ENCODE data around the gene DHRS7.

DHRS7 gene

DNA sequence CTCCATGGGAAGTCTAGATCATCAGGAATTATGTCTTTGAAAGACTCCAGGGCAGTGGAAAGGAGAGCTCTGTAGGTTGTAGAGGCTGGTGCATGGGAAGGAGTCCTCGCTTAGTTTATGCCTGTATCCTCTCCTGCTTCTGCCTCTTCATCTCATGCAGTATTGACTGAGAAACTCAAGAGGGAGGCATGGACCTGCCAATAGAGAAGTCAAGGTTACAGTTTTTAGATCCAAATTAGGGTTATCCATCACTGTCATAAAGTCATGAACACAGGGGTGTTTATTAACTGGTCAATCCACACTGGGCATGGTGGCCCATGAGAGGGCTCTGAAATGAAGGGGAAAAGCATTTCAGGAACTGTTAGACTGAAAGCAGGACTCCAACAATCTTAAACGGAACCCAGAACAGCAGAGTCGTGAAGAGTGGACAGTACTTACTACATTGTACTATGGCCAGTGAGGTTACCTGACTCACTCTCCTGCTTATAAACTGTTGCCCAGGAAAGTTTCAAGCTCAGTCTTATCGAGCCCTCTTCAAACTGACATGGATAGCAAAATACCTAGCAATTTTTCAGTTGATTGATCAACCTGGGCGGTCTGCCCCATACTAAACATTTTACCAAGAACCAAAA is 30.1 kb upstream of the DHRS7 start:
- H3K27ac Mint-ChIP-seq = peak overlapping the region in 1 of 2 donors; percentile 67
- H3K9me3 Mint-ChIP-seq = peaks cover 18 to 26% of the 10 kb centered on the region in 2 donors
- H3K4me3 Mint-ChIP-seq = no peak overlapping the region
- DNase-seq = no peak
- H3K4me1 Mint-ChIP-seq = peaks cover 18% of the 10 kb centered on the region
- ATAC-seq = peak; percentile 79
- peaks cover 17% of the 10 kb centered on the region for H3K27me3 Mint-ChIP-seq

GRCh38 chr14:60189923-60190840 is 25.0 kb upstream of the DHRS7 start:
- ATAC-seq = peak; percentile 31
- H3K4me3 Mint-ChIP-seq = no peak overlapping the region
- H3K9me3 Mint-ChIP-seq = no peaks in the 10 kb centered on the region
- H3K27me3 Mint-ChIP-seq = peaks cover 8% of the 10 kb centered on the region
- no peak for DNase-seq
- H3K27ac Mint-ChIP-seq = no peak overlapping the region
- H3K4me1 Mint-ChIP-seq = peaks cover 2% of the 10 kb centered on the region

DNA sequence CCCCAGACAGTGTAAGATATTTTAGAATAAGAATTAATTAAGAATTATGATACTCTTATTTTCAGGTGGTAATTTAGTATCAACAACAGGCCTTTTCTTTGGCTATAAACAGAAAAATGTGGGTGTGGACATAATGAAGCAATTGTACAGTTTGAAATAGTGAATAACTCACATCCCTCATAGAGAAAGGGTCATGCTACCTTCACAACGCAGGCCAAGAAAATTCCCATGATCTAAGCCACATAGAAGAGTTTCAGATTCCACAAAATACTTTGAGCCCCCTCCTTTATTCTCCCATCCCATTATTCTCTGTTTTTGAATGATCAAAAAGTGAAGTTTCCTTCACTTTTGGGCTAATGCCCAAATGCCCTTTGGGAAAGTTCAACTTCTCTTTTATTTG is 23.5 kb upstream of the DHRS7 start:
- ATAC-seq (no peak), DNase-seq (no peak)
- Mint-ChIP-seq H3K4me1 (peaks cover 8% of the 10 kb centered on the region), H3K9me3 (no peaks in the 10 kb centered on the region), H3K27ac (peak overlapping the region in 1 of 2 donors; percentile 49), H3K27me3 (peaks cover 8% of the 10 kb centered on the region), H3K4me3 (no peak overlapping the region)

DNA sequence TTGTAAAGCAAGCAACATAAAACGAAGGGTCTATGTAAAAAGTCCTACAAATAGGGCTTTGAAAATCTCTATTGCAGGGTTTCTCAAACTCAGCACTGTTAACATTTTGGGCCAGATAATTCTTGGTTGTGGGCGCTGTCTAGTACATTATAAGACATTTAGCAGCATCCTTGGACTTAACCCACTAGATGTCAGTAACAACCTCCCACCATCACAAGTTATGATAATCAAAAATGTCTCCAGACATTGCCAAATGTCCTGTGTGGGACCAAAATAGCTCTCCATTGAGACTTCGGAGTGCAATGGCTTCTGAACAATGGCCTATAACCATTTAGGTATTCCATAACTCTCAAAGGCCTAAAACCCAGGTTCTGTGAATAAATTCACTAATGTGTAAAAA is 22.9 kb upstream of the DHRS7 start:
- Mint-ChIP-seq H3K27ac (no peak overlapping the region), H3K27me3 (peaks cover 7% of the 10 kb centered on the region), H3K9me3 (no peaks in the 10 kb centered on the region), H3K4me3 (no peak overlapping the region), H3K4me1 (peaks cover 14% of the 10 kb centered on the region)
- DNase-seq (no peak), ATAC-seq (no peak)

DNA sequence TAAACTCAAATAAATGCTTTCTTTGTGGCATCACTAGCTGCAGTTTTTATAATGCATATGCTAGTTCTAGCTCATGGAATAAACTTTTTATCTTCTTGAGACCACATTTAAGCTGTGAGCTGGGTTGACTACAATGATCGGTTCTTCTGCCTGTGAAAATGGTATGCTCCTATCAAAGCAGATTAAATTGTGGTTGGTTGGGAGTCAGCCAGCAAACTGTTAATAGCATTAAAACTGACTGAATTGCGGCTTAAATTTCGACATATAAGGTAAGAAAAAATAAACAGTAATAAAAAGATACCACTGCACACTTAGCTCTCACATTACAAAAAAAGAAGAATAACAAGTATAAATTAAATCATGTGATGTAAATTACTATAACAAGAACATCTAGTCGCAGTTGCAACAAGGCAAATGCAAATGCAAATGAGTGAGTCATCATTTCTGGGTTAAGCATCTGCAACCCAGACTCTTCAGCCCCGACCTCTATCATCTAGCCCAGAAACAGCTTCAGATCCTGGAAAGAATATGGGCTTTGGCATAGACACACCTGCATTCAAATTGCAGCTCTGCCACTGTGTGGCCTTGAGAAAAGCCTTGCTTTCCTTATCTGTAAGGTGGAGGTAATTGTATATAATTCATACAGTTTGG is 19.8 kb upstream of the DHRS7 start:
- Mint-ChIP-seq H3K4me1 (peaks cover 19% of the 10 kb centered on the region), H3K4me3 (no peak overlapping the region), H3K27ac (no peak overlapping the region), H3K9me3 (peaks cover 0 to 6% of the 10 kb centered on the region in 2 donors), H3K27me3 (no peaks in the 10 kb centered on the region)
- DNase-seq = no peak
- ATAC-seq = no peak

DNA sequence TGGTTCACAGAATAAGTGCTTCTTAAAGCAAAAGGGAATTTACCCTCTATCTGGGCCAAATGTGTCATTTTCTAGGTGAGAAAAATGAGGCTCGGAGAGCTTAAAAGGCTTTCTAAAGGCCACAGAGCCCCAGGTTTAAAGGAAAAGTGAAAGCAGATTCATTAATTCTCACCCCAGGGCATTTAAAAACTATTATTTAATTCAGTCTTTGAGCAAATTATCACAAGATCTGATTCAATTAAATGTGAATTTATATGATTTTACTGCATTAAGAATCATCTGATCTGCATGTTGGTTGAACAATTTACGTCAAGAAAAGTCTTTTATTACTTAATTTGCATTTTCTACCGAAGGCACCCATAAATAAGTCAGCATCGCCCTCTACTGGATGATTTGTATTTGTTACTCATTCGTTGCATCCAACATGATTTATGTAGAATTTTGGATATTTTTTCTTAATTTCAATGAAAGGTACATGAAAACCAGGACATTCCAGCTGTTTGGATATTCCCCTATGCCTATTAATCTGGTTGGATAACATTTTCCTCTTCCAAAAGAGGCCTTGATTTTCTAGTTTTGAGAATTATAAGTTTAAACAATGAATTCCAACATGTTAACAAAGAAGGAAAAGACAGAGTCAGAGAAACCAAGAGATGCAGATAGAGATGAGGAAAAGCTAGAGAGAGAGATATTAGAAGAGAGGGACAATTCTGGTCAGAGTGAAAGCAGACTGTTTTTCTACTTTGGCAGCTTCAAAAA is 19.1 kb upstream of the DHRS7 start:
- Mint-ChIP-seq H3K27ac (peak overlapping the region; percentile 92), H3K27me3 (no peaks in the 10 kb centered on the region), H3K9me3 (peaks cover 0 to 6% of the 10 kb centered on the region in 2 donors), H3K4me1 (peaks cover 19% of the 10 kb centered on the region), H3K4me3 (peak overlapping the region; percentile 71 to 79)
- peak in 1 of 2 donors; percentile 29 for DNase-seq
- ATAC-seq = peak; percentile 85

GRCh38 chr14:60183741-60184140 is 18.5 kb upstream of the DHRS7 start:
- DNase-seq (peak in 1 of 2 donors; percentile 12), ATAC-seq (peak; percentile 81)
- peaks cover 19% of the 10 kb centered on the region for H3K4me1 Mint-ChIP-seq
- H3K4me3 Mint-ChIP-seq = peak overlapping the region; percentile 71 to 79
- H3K27me3 Mint-ChIP-seq = no peaks in the 10 kb centered on the region
- peak overlapping the region; percentile 92 for H3K27ac Mint-ChIP-seq
- H3K9me3 Mint-ChIP-seq = peaks cover 0 to 6% of the 10 kb centered on the region in 2 donors

GRCh38 chr14:60183138-60183537 is 17.9 kb upstream of the DHRS7 start:
- H3K4me1 Mint-ChIP-seq = peaks cover 19% of the 10 kb centered on the region
- H3K9me3 Mint-ChIP-seq = peaks cover 0 to 6% of the 10 kb centered on the region in 2 donors
- H3K4me3 Mint-ChIP-seq = no peak overlapping the region
- no peak for ATAC-seq
- DNase-seq = no peak
- H3K27ac Mint-ChIP-seq = no peak overlapping the region
- no peaks in the 10 kb centered on the region for H3K27me3 Mint-ChIP-seq

DNA sequence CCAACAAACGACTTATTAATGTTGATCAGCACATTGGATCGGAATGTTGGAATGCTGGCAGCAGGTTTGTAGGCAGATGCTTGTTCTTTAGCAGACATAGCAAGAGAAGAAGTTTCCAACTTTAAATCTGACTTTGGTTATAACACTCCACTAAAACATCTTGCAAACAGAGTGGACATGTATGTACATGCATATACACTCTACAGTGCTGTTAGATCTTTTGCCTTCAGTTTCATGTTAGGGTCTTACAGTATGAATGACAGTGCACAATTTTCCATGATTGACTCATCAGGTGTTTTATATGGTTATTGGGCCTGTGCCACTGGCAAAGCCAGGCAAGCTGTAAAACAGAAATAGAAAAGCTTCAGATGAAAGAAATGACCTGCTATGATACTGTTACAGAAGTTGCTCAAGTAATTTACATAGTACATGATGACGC is 14.3 kb upstream of the DHRS7 start:
- DNase-seq (no peak), ATAC-seq (peak; percentile 69)
- H3K27me3 Mint-ChIP-seq = no peaks in the 10 kb centered on the region
- no peak overlapping the region for H3K4me3 Mint-ChIP-seq
- peaks cover 16% of the 10 kb centered on the region for H3K4me1 Mint-ChIP-seq
- peaks cover 0 to 6% of the 10 kb centered on the region in 2 donors for H3K9me3 Mint-ChIP-seq
- H3K27ac Mint-ChIP-seq = no peak overlapping the region

DNA sequence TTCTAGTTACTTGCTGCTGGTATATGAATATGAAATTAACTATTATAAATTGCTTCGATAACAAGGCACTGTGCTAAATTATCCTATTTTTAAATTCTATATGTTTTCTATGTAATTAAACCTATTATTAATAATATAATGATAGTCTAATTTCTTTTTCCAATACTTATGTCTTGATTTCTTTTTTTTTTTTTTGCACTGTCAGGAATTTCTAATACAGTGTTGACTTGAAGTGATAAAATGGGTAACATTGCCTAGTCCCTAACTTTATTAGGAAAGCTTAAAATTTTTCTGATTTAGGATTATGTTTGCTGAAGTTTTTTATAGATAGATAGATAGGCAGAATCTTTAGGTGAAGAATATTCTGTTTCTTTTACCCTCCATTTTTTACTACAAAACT is 13.6 kb upstream of the DHRS7 start:
- peaks cover 12% of the 10 kb centered on the region for H3K4me1 Mint-ChIP-seq
- H3K27me3 Mint-ChIP-seq = no peaks in the 10 kb centered on the region
- no peak overlapping the region for H3K27ac Mint-ChIP-seq
- DNase-seq = no peak
- no peak for ATAC-seq
- H3K9me3 Mint-ChIP-seq = peaks cover 0 to 6% of the 10 kb centered on the region in 2 donors
- no peak overlapping the region for H3K4me3 Mint-ChIP-seq

- Mint-ChIP-seq H3K4me1 (peaks cover 5% of the 10 kb centered on the region), H3K4me3 (no peak overlapping the region), H3K9me3 (peaks cover 0 to 6% of the 10 kb centered on the region in 2 donors), H3K27me3 (no peaks in the 10 kb centered on the region), H3K27ac (no peak overlapping the region)
- ATAC-seq (no peak), DNase-seq (no peak)
These were observed 13.0 kb upstream of the DHRS7 start for GRCh38 chr14:60178164-60178563.

- Mint-ChIP-seq H3K4me3 (no peak overlapping the region), H3K27ac (no peak overlapping the region), H3K27me3 (no peaks in the 10 kb centered on the region), H3K4me1 (peaks cover 5% of the 10 kb centered on the region), H3K9me3 (peaks cover 0 to 1% of the 10 kb centered on the region in 2 donors)
- no peak for ATAC-seq
- DNase-seq = no peak
These were observed 10.2 kb upstream of the DHRS7 start for GRCh38 chr14:60175255-60175902.

DNA sequence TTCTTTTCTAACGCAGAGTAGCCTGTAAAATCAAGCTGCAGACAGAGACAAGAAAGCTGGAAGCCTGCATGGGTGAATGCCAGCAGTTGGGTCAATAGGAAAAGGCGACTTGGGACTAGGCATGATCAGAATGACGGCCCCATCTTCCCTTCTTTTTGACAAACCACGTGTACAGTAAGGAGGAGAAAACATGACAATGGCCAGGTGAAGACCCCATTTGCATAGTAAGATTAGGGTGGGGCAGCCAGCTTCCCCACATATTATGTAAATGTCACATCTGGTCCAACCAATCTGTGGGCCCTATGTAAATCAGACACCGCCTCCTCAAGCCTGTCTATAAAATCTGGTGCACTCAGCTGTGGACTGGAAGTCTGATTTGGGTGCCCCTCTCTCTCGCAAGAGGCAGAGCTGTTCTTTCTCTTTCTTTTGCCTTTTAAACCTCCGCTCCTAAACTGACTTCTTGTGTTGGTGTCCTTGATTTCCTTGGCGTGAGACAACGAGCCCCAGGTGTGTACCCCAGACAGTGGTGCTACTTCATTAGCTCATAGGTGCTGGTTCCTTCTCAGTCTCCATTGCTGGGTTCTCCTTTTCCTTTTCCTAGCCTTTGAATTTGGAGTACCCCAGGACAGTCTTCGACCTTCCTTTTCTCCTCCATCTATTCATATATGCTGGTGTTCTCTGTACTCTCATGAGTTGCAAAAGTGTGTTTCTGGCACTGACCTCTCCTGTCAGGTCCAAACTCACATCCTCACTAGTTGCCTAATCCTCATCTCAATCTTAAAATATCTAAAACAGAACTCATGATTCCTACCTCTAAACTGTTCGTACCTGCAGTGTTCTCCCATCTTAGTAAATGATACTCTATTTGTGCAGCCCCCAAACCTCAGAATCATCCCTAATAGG is 9.4 kb upstream of the DHRS7 start:
- peaks cover 10% of the 10 kb centered on the region for H3K4me1 Mint-ChIP-seq
- no peaks in the 10 kb centered on the region for H3K27me3 Mint-ChIP-seq
- H3K4me3 Mint-ChIP-seq = no peak overlapping the region
- no peak for DNase-seq
- no peak for ATAC-seq
- no peak overlapping the region for H3K27ac Mint-ChIP-seq
- H3K9me3 Mint-ChIP-seq = no peaks in the 10 kb centered on the region

DNA sequence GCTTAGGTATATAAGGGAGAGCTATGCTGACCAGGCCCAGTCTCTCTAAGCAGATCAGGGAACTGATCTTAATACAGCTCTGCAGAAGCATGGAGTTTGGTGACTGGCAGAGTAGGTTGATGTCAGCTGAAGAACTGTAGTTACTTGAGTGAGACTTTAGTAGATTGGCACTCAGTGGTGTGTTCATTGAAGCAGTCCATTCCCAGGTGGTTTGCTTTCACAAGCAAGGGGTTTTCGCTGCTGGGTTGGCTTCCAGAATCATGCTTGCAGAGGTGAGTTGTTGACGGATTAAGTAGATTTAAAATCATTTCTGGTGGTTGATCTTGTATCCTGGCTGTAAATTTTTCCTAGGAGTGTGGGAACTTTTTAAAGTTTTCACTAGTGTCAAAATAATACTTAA is 6.5 kb upstream of the DHRS7 start:
- peaks cover 17% of the 10 kb centered on the region for H3K4me1 Mint-ChIP-seq
- no peaks in the 10 kb centered on the region for H3K27me3 Mint-ChIP-seq
- H3K9me3 Mint-ChIP-seq = no peaks in the 10 kb centered on the region
- DNase-seq (no peak), ATAC-seq (no peak)
- no peak overlapping the region for H3K4me3 Mint-ChIP-seq
- no peak overlapping the region for H3K27ac Mint-ChIP-seq

All from stimulated activated naive CD8-positive, alpha-beta T cell treated with anti-CD3 and anti-CD28 coated beads, Interleukin-15, amount 100 ng/mL, for 72 hours (primary cell).